Activated naive CD8-positive, alpha-beta T cell treated with anti-CD3 and anti-CD28 coated beads for 36 hours (primary cell): ENCODE measurements around the gene CCDC181. TPM values are rescaled to one million over a fixed set of nuclear protein-coding genes. Genes with fewer than 3 reads are reported as not detected.

Experiments used
- DNase-seq: peaks from one replicate; pipeline ENCODE4 v3.0.0; 2021
- H3K27ac Mint-ChIP-seq: one replicate; pipeline ENCODE4 v1.8.0; 2022; ENCODE audit warnings: mild to moderate bottlenecking, moderate library complexity, mixed read lengths
- H3K27me3 Mint-ChIP-seq: one replicate; pipeline ENCODE4 v1.8.0; 2022; ENCODE audit warnings: mild to moderate bottlenecking, mixed read lengths
- H3K36me3 Mint-ChIP-seq: one replicate; pipeline ENCODE4 v1.8.0; 2021; ENCODE audit warnings: mild to moderate bottlenecking, mixed read lengths
- H3K4me1 Mint-ChIP-seq: one replicate; pipeline ENCODE4 v1.8.0; 2021; ENCODE audit warnings: mixed read lengths
- H3K4me3 Mint-ChIP-seq: one replicate; pipeline ENCODE4 v1.8.0; 2022; ENCODE audit warnings: mild to moderate bottlenecking, moderate library complexity, mixed read lengths
- H3K9me3 Mint-ChIP-seq: one replicate; pipeline ENCODE4 v1.8.0; 2022; ENCODE audit warnings: mixed read lengths
- total RNA-seq, 2 experiments: library from RNA; stranded (reverse); gene quantifications; one replicate each; pipeline ENCODE4 v1.2.3, GENCODE V29; 2021

CCDC181 gene
- total RNA-seq, 2 experiments from 2014 or later: 0.52 to 0.62 TPM

DNA sequence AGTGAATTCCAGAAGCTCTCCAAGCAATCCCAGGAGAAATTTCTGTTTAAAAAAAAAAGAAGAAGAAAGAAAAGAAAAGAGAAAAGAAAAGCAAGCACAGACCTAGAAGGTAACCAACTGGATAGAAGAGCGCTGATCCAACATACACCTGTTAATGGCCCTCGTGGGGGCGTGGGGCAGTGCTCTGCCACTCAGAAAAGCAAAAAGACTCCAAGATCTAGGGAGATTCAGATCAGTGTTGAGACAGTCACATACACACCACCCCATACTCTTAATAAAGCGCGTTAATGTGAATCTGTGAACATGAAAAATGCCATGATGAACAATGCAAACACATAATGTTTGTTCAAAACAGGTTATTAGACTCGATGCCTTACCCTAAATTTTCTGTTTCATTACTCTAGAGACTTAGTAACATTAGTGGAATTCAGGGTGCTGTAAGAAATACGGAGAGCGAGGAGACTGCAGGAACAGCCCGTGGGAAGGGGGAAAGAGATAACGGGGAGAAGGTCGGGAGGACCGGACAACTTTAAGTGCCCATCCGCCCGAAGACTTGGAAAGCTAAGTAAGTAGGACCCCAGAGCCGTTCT, 60.1 kb downstream of the CCDC181 start:
- no peaks in the 10 kb centered on the region for H3K27me3 Mint-ChIP-seq
- DNase-seq: no peak
- H3K9me3 Mint-ChIP-seq: peaks cover 5% of the 10 kb centered on the region
- no peak overlapping the region for H3K27ac Mint-ChIP-seq
- peaks cover 26% of the 10 kb centered on the region for H3K4me1 Mint-ChIP-seq
- H3K36me3 Mint-ChIP-seq: peaks cover 23% of the 10 kb centered on the region
- no peak overlapping the region for H3K4me3 Mint-ChIP-seq

DNA sequence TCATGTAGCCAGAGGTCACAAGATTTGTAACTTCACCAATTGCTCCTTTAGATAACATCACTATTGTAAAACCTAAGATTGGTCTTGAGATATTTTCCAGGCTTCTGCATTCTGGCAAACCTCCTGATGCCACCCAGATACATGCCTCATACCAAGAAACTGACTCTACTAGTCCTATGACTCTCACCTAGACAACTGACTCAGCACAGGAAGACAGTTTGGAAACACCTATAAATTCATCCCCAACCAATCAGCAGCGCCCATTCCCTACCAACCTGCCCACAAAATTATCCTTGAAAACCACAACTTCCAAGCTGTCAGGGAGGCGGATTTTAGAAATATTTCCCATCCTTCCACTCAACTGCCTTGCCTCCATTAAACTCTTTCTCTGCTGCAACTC, 62.3 kb downstream of the CCDC181 start:
- H3K36me3 Mint-ChIP-seq: peaks cover 21% of the 10 kb centered on the region
- peak overlapping the region; percentile 22 for H3K27ac Mint-ChIP-seq
- H3K9me3 Mint-ChIP-seq: peaks cover 5% of the 10 kb centered on the region
- peaks cover 28% of the 10 kb centered on the region for H3K4me1 Mint-ChIP-seq
- no peak for DNase-seq
- no peak overlapping the region for H3K4me3 Mint-ChIP-seq
- H3K27me3 Mint-ChIP-seq: no peaks in the 10 kb centered on the region

DNA sequence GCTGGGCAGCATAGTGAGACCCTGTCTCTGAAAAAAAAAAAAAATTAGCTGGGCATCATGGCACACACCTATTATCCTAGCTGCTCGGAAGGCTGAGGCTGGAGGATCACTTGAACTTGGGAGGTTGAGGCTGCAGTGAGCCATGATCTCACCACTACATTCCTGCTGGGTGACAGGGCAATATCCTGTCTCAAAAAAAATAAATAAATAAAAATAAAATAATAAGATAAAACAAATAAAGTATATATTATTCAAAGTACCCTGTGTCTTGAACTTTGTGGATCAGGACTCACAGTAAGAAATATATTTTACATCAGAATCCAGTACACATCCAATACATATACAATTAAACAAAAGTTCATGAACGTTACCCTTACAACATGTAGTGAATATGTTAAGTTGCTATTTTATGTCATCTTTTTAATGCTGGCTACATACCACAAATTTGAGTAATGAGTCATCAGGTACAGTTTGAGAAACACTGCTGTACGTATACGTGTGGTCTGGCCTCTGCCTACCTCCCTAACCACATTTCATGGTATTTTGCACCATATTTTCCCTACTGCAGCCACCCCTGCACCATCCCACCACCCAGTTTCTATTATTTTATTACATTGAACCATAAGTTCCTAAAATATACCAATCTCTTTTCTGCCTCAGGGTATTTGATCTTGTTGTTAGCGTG, 64.1 kb downstream of the CCDC181 start:
- DNase-seq: peak; percentile 54
- Mint-ChIP-seq H3K4me3 (peak overlapping the region; percentile 40), H3K36me3 (peaks cover 18% of the 10 kb centered on the region), H3K27ac (peak overlapping the region; percentile 86), H3K27me3 (no peaks in the 10 kb centered on the region), H3K9me3 (peaks cover 5% of the 10 kb centered on the region), H3K4me1 (peaks cover 23% of the 10 kb centered on the region)

DNA sequence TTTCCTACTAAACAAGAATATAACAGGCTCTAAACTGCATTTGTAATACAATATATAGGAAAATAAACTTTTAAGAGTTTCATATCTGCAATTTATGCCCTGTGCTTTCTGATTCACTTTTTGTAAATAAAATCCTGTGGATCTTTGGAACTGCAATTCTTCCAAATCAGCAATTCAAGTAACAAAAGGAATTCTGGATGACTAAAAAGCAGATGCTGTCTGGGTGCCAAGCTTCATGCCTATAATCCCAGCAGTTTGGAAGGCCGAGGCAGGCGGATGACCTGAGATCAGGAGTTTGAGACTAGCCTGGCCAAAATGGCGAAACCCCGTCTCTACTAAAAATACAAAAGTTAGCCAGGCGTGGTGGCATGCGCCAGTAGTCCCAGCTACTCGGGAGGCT, 66.0 kb downstream of the CCDC181 start:
- Mint-ChIP-seq H3K4me1 (peaks cover 23% of the 10 kb centered on the region), H3K36me3 (peaks cover 18% of the 10 kb centered on the region), H3K4me3 (no peak overlapping the region), H3K27me3 (no peaks in the 10 kb centered on the region), H3K9me3 (peaks cover 5% of the 10 kb centered on the region), H3K27ac (peak overlapping the region; percentile 80)
- DNase-seq: no peak

DNA sequence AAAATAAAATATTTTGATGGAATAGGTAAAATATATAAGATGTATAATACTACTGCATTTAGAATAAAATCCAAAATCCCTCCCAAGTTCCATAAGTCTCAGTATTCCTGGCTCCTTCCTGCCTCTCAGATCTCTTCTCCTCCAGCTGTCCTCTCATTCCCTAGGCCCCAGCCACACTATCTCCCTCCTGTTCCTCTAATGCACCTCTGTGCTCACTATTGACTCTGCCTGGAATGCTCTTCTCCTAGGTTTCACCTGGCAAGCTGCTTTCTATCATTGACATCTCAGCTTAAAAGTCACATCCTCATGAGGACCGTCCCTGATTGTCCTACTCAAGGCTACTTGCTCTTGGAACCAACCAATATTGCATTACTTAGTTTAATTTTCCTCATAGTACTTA, 66.9 kb downstream of the CCDC181 start:
- no peak overlapping the region for H3K4me3 Mint-ChIP-seq
- no peak for DNase-seq
- peaks cover 5% of the 10 kb centered on the region for H3K9me3 Mint-ChIP-seq
- no peaks in the 10 kb centered on the region for H3K27me3 Mint-ChIP-seq
- peaks cover 23% of the 10 kb centered on the region for H3K4me1 Mint-ChIP-seq
- H3K36me3 Mint-ChIP-seq: peaks cover 18% of the 10 kb centered on the region
- no peak overlapping the region for H3K27ac Mint-ChIP-seq

DNA sequence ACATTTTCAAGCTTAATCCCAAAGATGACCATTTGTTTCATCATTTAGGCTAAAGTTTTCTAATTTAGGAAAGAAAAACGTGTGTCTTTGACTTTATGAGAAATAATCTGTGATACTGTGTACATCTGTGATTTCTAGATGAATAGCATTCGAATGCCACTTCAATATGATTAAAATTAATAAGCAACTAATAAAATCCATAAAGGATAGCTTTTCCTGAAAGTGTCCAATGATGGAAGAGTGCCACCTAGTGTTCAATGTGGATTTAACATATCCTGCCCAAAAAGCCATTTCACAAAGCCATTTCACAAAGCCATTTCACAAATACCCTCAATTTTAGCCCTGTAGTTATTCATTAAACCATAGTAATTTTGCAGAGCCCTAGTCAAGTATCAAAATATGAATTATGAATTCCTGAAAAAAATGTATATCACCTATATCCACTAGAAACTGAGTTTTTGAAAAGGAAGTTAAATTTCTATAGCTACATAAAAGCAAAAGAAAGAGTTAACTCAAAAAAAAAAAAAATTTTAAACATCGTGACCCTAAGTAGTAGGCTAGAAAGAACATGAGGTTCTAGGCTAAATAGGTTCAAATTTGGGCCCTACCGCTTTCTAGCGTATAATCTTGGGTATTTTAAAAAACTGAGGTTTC, 78.8 kb downstream of the CCDC181 start:
- Mint-ChIP-seq H3K9me3 (peaks cover 3% of the 10 kb centered on the region), H3K4me1 (peaks cover 19% of the 10 kb centered on the region), H3K4me3 (no peak overlapping the region), H3K27me3 (no peaks in the 10 kb centered on the region), H3K27ac (no peak overlapping the region), H3K36me3 (peaks cover 12% of the 10 kb centered on the region)
- no peak for DNase-seq

DNA sequence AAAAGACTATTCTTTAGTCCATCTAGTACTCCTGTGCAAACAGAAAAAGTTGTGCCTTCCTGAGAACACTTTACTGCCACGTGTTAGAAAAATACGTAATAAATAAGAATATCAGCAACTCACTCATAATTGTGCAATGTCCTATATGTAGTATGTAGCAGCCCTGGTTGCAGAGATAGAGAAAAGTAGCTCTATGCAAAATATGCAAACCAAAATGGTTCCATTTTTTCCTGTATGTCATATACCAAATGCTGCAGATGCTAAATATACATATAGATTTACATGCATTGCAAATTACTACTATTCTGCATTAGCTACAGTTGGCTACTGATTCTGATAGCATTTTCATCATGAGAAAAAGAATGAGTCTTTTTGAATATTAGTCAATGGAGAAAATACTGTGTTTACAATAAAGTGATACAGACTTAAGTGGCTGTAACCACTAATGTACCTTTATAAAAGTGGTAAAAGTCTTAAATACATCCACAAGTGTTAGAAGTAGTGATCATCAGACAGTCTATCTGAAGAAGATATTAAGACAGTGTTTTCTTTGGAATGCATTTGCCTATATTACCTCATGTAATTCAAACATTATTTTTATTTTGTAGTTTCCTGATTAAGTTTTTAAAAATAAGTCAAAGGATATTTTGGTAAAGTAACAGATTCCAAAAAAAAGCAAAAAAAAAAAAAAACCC, 79.4 kb downstream of the CCDC181 start:
- peaks cover 19% of the 10 kb centered on the region for H3K4me1 Mint-ChIP-seq
- H3K4me3 Mint-ChIP-seq: no peak overlapping the region
- DNase-seq: no peak
- no peaks in the 10 kb centered on the region for H3K9me3 Mint-ChIP-seq
- H3K27me3 Mint-ChIP-seq: no peaks in the 10 kb centered on the region
- no peak overlapping the region for H3K27ac Mint-ChIP-seq
- peaks cover 5% of the 10 kb centered on the region for H3K36me3 Mint-ChIP-seq

DNA sequence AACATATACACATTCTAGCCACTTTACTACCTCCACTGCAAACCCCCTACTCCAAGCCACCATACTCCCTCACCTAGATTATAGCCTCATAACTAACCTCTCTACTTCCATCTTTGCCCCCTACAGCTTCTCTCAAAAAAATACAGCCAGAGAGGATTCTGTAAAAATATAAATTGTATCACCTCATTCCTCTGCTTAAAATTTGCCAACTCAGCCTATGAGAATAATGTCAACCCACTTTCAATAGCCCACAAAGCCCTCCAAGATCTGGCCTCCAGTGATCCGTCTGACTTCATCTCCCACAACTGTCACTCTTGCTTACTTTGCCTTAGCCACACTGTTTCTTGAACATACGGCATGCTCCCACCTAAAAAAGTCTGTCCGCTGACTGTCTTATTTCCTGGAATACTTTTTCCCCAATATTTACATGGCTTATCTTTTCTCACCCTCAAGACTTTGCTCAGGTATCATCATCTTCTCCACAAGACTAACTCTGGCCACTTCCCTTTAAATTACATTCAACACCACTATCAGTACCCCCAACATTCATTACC, 81.2 kb downstream of the CCDC181 start:
- H3K27ac Mint-ChIP-seq: no peak overlapping the region
- no peak for DNase-seq
- no peak overlapping the region for H3K4me3 Mint-ChIP-seq
- peaks cover 1% of the 10 kb centered on the region for H3K36me3 Mint-ChIP-seq
- peaks cover 5% of the 10 kb centered on the region for H3K4me1 Mint-ChIP-seq
- no peaks in the 10 kb centered on the region for H3K9me3 Mint-ChIP-seq
- H3K27me3 Mint-ChIP-seq: no peaks in the 10 kb centered on the region

DNA sequence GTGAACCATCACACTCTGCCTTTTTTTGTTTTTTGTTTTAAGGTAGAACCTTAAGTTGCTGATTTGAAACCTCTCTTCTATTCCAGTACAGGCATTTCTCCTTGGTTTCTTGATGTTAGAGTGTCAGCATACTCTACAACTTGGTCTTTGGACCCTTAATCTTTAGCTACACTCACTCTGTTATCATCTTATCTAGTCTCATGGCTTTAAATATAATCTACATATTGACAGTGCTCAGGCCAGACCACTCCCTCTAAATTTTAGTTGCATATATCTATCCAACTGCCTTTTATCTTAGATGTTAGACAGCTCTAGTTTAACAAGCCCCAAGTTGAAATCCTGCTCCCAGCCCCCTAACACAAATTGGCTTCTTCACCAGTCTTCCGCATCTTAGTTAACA, 81.8 kb downstream of the CCDC181 start:
- Mint-ChIP-seq H3K4me1 (no peaks in the 10 kb centered on the region), H3K27me3 (no peaks in the 10 kb centered on the region), H3K36me3 (peaks cover 5% of the 10 kb centered on the region), H3K4me3 (no peak overlapping the region), H3K27ac (no peak overlapping the region), H3K9me3 (peaks cover 2% of the 10 kb centered on the region)
- DNase-seq: no peak

Other genes starting within 250 kb of the CCDC181 start
- 10 to 100 TPM; 18.9 to 22.4 TPM for gene NME7, start 59.7 kb downstream of the CCDC181 start, total RNA-seq
- 10 to 100 TPM; 14.6 to 17.3 TPM for gene BLZF1, start 59.3 kb downstream of the CCDC181 start, total RNA-seq
- 1 to 10 TPM; 6.2 to 6.5 TPM for gene SLC19A2, start 58.5 kb upstream of the CCDC181 start, total RNA-seq
- 10 to 100 TPM; 39.7 to 40.1 TPM for gene F5, start 159.0 kb upstream of the CCDC181 start, total RNA-seq
- gene SELP, start 202.7 kb upstream of the CCDC181 start, total RNA-seq: 1 to 10 TPM in 1 of 2 experiments, under 1 TPM in 1; 0.42 to 1.1 TPM